ENCODE measurements around the gene NEUROG1.

- TF ChIP-seq CTCF (conservative IDR thresholded peaks at IDR 0.05; ENCODE audit: low read depth, low read length): no peak
- TF ChIP-seq EZH2 (IDR thresholded peaks at IDR 0.05; ENCODE audit: borderline replicate concordance, low read depth, low read length, poor library complexity, severe bottlenecking): no peak
These were observed 46.5 kb upstream of the NEUROG1 start for GRCh38 chr5:135582099-135582781.
